Panc1 (cell line): ENCODE data around the gene APPL2.

Source experiments
- POLR2AphosphoS5 ChIP-seq: IDR thresholded peaks from 2 replicates; pipeline ENCODE4 v1.6.1; 2012; ENCODE audit warnings: mild to moderate bottlenecking, low read depth, low read length, moderate library complexity
- TF ChIP-seq, protein P1 (sequence below): fragments of 450-650 bp; IDR thresholded peaks from 2 replicates; pipeline ENCODE4 v1.5.1; 2017; ENCODE audit warnings: mild to moderate bottlenecking

GRCh38 chr12:105234197-105234596 is 1.8 kb downstream of the APPL2 start:
- TF ChIP-seq, protein P1, sequence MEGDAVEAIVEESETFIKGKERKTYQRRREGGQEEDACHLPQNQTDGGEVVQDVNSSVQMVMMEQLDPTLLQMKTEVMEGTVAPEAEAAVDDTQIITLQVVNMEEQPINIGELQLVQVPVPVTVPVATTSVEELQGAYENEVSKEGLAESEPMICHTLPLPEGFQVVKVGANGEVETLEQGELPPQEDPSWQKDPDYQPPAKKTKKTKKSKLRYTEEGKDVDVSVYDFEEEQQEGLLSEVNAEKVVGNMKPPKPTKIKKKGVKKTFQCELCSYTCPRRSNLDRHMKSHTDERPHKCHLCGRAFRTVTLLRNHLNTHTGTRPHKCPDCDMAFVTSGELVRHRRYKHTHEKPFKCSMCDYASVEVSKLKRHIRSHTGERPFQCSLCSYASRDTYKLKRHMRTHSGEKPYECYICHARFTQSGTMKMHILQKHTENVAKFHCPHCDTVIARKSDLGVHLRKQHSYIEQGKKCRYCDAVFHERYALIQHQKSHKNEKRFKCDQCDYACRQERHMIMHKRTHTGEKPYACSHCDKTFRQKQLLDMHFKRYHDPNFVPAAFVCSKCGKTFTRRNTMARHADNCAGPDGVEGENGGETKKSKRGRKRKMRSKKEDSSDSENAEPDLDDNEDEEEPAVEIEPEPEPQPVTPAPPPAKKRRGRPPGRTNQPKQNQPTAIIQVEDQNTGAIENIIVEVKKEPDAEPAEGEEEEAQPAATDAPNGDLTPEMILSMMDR: no peak
- no peak for TF ChIP-seq POLR2AphosphoS5
